Stimulated activated CD4-positive, alpha-beta T cell treated with anti-CD3 and anti-CD28 coated beads, Interleukin-2, amount 100 ng/mL, for 4 hours (primary cell): ENCODE results near the gene GPR37L1.
"Not testable (repeated sequence)": the region's sequence is repeated elsewhere in the genome, so short reads cannot be mapped to it uniquely, and the experiment has no call there.

ENCODE experiments used
- DNase-seq: peaks from one replicate; pipeline ENCODE4 v3.0.0-alpha.2; 2020; ENCODE audit warnings: low read depth

Gene GPR37L1

DNA sequence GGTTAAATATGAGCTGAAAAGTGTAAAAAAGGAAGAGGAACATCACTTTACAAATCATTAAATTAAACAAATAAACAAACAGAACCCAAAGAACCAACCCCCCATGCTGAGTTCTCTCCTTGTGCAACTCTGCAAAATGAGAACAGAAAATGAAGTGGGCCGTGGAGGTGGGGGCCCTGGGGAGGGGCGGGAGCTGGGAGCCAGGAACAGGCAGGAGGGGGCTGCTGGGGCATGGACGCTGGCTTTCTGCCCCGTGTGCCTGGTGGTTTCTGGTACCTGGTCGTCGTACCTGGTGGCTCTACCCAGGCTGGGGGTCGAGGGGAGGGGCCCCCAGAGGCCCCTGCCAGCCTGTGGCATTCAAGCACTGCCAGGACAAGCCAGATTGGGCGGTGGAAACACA lies 10.8 kb downstream of the GPR37L1 start:
- no peak for DNase-seq

DNA sequence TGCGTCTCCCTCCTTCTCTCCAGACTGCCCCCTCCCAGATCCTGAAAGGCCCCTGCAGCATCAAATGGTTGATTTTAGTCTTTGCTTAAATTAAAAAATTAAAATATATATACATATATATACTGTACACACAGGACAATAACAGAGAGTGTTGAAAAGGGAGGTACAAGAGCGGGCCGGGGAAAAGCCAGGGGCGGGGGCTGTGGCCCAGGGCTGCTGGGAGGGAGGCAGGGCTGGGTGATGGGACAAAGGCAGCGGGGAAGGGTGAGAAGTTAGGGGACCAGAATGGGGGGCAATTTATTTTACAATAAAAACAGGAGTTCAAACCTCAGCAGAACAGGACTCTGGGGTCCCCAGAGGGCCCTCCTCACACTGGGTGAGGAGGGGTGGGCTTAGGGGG lies 11.3 kb downstream of the GPR37L1 start:
- DNase-seq = no peak

DNA sequence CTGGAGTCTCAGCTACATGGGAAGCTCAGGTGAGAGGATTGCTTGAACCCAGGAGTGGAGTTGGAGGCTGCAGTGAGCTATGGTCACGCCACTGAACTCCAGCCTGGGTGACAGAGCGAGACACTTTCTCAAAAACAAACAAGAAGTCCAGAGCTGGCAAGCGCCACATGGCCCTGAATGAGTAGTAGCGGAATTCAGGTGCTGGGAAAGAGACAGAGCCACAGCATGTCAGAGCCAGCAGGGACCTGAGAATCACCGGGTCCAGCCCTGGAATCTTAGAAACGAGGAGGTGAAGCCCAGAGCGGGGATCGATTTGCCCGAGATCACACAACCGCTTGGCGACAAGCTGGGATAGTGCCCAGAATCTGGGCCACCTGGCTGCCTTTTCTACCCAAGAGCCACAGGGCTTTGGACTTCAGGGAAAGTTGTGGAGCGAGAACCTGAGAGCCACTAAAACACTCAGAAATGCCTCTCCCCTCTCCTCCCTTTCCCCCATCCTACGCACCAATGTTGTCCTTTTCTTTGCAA lies 12.0 kb downstream of the GPR37L1 start:
- no peak for DNase-seq

- peak; percentile 34 for DNase-seq
Observed at GRCh38 chr1:202135221-202135721, 12.6 kb downstream of the GPR37L1 start.

DNA sequence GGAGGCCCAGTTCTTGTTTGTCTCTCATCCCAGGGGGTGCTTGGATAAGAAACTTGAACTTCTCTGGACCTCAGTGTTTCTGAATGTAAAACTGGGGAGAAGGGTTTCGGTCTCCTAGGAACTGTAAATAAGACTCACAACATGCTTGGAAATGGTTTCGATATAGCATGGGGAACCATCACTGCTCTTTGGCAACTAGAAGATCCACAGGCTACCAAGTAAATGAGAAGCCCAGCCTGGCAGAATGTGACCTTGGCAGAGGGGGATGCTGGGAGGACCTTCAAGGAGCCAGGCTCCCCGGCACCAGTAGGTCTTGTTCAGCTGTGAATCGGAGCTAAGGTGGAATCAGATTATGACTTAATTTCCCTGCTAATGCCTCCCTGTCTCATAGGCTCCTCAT lies 18.1 kb downstream of the GPR37L1 start:
- no peak for DNase-seq

DNA sequence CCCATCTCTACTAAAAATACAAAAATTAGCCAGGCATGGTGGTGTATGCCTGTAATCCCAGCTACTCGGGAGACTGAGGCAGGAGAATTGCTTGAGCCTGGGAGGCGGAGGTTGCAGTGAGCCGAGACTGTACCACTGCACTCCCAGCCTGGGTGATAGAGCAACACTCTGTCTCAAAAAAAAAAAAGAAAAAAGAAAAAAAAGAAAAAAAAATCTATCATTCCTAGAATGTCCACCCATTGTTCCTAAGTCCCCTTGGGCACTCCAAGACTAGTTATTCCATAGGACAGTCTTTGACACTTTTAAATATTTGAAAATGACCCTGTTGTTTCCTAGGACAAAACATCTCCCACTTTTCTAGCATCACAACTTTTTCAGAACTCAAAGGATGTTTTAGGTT lies 18.8 kb downstream of the GPR37L1 start:
- DNase-seq = not testable (repeated sequence)

- DNase-seq = no peak
Observed at GRCh38 chr1:202143011-202143767, 20.5 kb downstream of the GPR37L1 start.

- DNase-seq = no peak
Observed at GRCh38 chr1:202143768-202144401, 21.2 kb downstream of the GPR37L1 start.

- peak; percentile 60 for DNase-seq
Observed at GRCh38 chr1:202144402-202145067, 21.8 kb downstream of the GPR37L1 start, which contains the start of gene ARL8A. Gene ARL8A (minus strand): TSS chr1:202144737. CDS start chr1:202144572, 165 bp downstream.

GRCh38 chr1:202145068-202145743 lies 22.5 kb downstream of the GPR37L1 start:
- DNase-seq = no peak

- DNase-seq = not testable (repeated sequence)
Observed at GRCh38 chr1:202145744-202146140, 23.0 kb downstream of the GPR37L1 start.

GRCh38 chr1:202146279-202146678 lies 23.6 kb downstream of the GPR37L1 start:
- DNase-seq = no peak

DNA sequence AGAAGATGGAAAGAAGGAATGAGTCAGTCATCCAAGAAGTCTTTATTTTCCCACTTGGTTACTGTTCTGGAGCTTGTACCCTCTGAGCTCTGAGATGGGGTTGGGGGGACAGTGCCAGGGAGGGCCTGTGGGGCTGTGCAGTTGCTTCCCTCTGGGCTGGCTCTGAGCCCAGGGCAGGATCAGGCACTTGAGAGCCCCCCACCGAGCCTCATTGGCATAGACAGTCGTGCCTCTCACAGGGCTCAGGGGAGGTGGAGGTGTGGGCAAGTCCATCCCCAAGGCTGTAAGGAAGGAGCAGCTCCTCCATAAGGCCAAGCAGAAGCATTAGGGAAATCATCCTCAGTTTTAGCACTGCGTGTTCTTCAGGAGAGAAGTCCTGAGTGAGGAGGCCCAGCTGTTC lies 24.3 kb downstream of the GPR37L1 start:
- DNase-seq = no peak

GRCh38 chr1:202148391-202148790 lies 25.7 kb downstream of the GPR37L1 start:
- DNase-seq = no peak

GRCh38 chr1:202149566-202149965 lies 26.8 kb downstream of the GPR37L1 start:
- DNase-seq = no peak

DNA sequence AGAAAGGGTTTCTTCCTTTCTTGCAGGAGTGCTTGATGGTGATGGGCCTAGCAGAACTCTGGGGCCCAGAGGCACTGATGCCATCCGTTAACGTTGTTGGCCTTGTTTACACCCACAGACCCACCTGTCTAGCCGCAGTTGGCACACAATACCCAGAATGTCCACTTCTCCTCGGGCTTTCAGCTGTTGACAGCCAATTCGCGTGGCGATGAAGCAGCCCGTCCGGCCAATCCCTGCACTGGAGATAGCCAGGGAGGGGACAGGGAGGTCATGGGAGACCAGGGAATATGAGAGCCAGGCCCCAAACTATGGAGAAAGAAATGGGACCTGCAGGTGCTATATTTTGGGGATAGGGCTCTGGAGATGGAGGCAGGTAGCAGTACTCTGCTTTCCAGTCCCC lies 27.5 kb downstream of the GPR37L1 start:
- DNase-seq = no peak

GRCh38 chr1:202150602-202151001 lies 27.9 kb downstream of the GPR37L1 start:
- no peak for DNase-seq

DNA sequence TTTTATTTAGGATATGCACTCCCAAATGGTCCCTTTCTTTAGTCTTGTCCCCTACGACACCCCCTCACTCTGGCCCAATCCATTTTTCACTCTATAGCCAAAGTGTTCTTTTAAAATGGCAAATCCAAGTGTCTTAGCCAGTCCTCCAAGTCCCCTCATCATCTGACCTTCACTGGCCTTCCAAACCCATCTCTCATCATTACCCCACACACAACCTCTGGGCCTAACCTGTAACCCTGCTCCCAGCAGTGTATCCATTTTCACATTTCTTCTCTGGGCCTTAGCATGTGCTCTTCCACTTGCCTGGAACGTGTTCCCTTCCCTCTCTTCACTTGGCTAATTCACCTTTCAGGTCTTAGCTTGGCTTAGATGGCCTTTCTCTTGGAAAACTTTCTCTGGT lies 28.3 kb downstream of the GPR37L1 start:
- no peak for DNase-seq

- no peak for DNase-seq
Observed at GRCh38 chr1:202152399-202152798, 29.7 kb downstream of the GPR37L1 start.

DNA sequence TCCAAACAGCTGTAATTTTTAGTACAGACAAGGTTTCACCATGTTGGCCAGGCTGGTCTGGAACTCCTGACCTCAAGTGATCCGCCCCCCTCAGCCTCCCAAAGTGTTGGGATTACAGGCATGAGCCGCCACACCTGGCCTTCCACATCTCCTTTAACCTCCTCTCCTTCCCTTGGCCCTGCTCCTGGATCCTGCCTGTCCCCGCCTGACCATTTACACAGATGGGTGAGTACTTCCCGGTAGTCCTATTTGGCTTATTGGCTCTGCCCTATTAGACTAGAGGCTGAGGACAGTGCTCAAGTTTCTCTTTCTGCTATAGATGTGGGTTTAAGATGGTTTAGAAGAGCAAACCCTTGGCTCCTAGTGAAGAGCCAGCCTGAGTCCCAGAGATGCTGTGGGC lies 30.6 kb downstream of the GPR37L1 start:
- DNase-seq = no peak

GRCh38 chr1:202154148-202154765 lies 31.5 kb downstream of the GPR37L1 start:
- DNase-seq = no peak
